ENCODE results near the gene SRC.

DNA sequence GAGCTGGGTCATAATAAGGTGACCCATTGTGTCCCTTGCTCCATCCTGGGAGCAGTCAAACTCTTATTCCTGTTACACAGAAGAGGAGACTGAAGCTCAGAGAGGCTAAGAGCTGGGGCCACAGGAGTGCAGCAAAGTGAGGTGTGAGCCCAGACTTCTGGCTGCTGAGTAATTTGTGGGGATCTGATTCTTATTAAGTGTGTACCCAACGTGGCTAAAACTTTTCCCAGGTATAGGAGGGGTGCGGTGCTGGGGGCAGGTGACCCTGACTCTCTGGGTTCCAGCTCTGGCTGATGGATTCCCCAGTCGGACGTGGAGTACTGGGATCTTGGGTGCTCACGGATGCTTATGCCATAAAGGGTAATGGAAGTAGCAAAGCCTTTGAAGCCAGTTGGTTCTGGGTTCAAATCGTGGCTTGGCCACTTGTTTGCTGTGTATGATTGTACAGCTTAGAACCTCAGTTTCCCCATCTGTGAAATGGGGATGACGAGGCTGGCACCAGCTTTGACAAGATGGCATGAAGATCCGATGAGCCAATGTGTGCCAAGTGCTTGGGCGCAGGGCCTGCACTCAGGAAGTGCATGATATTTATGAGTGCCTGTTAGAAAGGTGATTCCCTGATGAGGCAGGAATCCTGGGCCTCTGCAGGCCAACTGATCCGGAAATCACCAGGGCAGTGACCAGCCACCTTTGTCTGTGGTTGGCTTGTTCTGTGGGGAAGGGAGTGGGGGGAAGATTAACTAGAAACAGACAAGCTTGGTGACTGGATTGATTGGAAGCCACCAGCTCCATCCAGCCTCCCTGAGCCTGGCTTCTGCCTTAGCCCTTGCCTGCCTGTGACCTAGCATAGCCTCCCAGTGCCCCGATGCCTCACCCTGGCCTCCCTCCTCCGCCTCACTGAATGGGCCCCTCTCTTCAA is 6.0 kb downstream of the SRC start:
- TF ChIP-seq CTCF (IDR thresholded peaks at IDR 0.05) (no peak), EZH2 (IDR thresholded peaks at IDR 0.05) (no peak), EZH2phosphoT487 (IDR thresholded peaks at IDR 0.05) (no peak)
